WERI-Rb-1 (cell line): ENCODE measurements around the gene RABEP2.
"Not testable (repeated sequence)": the region's sequence is repeated elsewhere in the genome, so short reads cannot be mapped to it uniquely, and the experiment has no call there.

Experiments used
- DNase-seq: peaks from one replicate; pipeline ENCODE4 v3.0.0-alpha.2; 2020
- H3K27ac ChIP-seq: fragments of 250-450 bp; sonication (Bioruptor Pico); 2 replicates; pipeline ENCODE4 v1.5.1; 2020; ENCODE audit warnings: mild to moderate bottlenecking, moderate library complexity
- H3K27me3 ChIP-seq: fragments of 250-450 bp; sonication (Bioruptor Pico); 2 replicates; pipeline ENCODE4 v1.5.1; 2021; ENCODE audit warnings: mild to moderate bottlenecking, low read depth, moderate library complexity; ENCODE audit not compliant: insufficient read depth, severe bottlenecking
- H3K36me3 ChIP-seq: fragments of 250-450 bp; sonication (Bioruptor Pico); 2 replicates; pipeline ENCODE4 v1.5.1; 2020; ENCODE audit warnings: mild to moderate bottlenecking, moderate library complexity
- H3K4me3 ChIP-seq: 2 replicates; pipeline ENCODE4 v1.5.1; 2011; ENCODE audit warnings: low read depth, mild to moderate bottlenecking, control low read depth, low read length
- H3K9me3 ChIP-seq: fragments of 250-450 bp; sonication (Bioruptor Pico); 2 replicates; pipeline ENCODE4 v1.5.1; 2021; ENCODE audit warnings: mild to moderate bottlenecking, moderate library complexity; ENCODE audit not compliant: severe bottlenecking
- TF ChIP-seq, protein P1 (sequence below): IDR thresholded peaks from 2 replicates; pipeline ENCODE4 v1.5.1; 2011; ENCODE audit warnings: low read depth, mild to moderate bottlenecking, control low read depth, inconsistent platforms, low read length

Gene RABEP2

DNA sequence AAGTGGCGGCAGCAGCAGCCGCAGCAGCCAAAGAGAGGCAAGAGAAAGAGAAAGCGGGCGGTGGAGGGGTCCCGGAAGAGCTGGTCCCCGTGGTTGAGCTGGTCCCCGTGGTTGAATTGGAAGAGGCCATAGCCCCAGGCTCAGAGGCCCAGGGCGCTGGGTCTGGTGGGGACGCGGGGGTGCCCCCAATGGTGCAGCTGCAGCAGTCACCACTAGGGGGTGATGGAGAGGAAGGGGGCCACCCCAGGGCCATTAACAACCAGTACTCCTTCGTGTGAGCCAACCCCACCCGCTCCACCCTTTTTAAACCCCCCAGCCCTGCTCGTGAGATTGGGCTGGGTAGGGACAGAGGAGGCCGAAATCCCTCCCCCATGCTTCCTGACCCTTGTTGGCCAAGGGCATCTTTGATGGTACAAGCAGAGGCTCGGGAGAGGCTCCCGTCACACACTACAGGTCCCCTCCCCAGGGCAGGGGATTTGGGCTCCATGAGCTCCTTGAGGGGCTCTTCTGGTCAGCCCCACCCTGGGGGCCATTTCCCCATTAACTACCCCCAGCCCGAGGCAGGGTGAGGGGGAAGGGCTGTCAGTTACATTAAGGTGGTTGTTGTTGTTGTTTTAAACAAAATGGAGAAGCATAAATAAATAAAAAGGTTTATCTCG, 51.4 kb downstream of the RABEP2 start:
- H3K9me3 ChIP-seq = no peaks in the 10 kb centered on the region
- peaks cover 44% of the 10 kb centered on the region for H3K36me3 ChIP-seq
- peak; percentile 49 for DNase-seq

DNA sequence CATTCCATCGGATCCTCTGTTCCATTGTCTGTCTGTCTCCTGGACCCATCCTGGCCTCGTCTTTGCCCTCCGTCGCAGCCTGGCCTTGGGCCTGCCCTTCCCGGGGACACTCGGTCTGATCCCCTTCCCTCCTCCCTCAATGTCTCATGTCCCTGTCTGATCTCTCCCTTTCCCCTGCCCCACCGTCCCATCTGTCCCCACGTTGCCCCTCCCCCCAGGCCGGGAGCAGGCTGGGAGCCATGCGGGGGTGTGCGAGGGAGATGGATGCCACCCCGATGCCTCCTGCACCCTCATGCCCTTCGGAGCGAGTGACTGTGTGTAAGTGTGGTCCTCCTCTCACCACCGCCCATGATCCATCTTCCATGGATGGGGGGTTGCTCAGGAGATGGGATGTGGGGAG, 52.1 kb downstream of the RABEP2 start:
- H3K27me3 ChIP-seq = no peaks in the 10 kb centered on the region
- H3K4me3 ChIP-seq = peak overlapping the region; percentile 15; the same call in 1 of the 2 replicates
- TF ChIP-seq, protein P1, sequence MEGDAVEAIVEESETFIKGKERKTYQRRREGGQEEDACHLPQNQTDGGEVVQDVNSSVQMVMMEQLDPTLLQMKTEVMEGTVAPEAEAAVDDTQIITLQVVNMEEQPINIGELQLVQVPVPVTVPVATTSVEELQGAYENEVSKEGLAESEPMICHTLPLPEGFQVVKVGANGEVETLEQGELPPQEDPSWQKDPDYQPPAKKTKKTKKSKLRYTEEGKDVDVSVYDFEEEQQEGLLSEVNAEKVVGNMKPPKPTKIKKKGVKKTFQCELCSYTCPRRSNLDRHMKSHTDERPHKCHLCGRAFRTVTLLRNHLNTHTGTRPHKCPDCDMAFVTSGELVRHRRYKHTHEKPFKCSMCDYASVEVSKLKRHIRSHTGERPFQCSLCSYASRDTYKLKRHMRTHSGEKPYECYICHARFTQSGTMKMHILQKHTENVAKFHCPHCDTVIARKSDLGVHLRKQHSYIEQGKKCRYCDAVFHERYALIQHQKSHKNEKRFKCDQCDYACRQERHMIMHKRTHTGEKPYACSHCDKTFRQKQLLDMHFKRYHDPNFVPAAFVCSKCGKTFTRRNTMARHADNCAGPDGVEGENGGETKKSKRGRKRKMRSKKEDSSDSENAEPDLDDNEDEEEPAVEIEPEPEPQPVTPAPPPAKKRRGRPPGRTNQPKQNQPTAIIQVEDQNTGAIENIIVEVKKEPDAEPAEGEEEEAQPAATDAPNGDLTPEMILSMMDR = no peak
- DNase-seq = peak; percentile 93
- H3K27ac ChIP-seq = peak overlapping the region; percentile 95
- no peaks in the 10 kb centered on the region for H3K9me3 ChIP-seq
- peaks cover 51% of the 10 kb centered on the region for H3K36me3 ChIP-seq

More for the DNA sequence above, 51.4 kb downstream of the RABEP2 start:
- Histone ChIP-seq H3K27me3 (no peaks in the 10 kb centered on the region), H3K4me3 (no peak overlapping the region), H3K27ac (peak overlapping the region; percentile 95)
- TF ChIP-seq, protein P1 = peak; percentile 74

DNA sequence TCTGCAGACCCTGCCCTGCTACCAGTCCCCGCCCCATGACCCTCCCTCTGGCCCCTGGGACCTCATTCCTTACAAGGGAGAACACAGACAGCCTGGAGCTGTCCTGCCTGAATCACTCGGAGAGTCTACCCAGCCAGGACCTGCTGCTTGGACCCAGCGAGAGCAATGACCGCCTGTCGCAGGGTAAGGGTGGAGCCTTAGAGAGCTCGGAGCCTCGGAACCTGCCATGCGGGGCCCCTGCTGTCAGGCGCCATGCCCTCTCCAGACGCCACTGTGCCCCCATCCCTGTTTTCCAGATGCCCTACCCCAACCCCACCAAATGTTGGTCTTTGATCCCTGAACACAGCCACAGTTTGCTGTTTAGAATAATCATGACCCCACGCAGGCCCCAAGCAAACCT, 55.8 kb downstream of the RABEP2 start:
- Histone ChIP-seq H3K27ac (no peak overlapping the region), H3K36me3 (peaks cover 62% of the 10 kb centered on the region), H3K27me3 (no peaks in the 10 kb centered on the region)

DNA sequence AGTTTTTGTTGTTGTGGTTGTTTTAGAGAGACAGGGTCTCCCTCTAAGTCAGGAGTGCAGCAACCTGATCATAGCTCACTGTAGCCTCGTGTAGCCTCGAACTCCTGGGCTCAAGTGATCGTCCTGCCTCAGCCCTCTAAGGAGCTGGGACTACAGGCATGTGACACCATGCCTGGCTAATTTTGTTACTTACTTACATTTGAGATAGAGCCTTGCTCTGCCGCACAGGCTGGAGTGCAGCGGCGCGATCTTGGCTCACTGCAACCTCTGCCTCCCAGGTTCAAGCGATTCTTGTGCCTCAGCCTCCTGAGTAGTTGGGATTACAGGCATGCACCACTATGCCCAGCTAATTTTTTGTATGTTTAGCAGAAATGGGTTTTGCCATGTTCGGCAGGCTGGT, 57.4 kb downstream of the RABEP2 start:
- not testable (repeated sequence) for DNase-seq, H3K4me3 ChIP-seq, H3K9me3 ChIP-seq, H3K27ac ChIP-seq, H3K27me3 ChIP-seq
- H3K36me3 ChIP-seq = peaks cover 52% of the 10 kb centered on the region

More for the DNA sequence above, 55.8 kb downstream of the RABEP2 start:
- Histone ChIP-seq H3K4me3 (no peak overlapping the region), H3K9me3 (no peaks in the 10 kb centered on the region)
- TF ChIP-seq, protein P1 = no peak
- DNase-seq = no peak

DNA sequence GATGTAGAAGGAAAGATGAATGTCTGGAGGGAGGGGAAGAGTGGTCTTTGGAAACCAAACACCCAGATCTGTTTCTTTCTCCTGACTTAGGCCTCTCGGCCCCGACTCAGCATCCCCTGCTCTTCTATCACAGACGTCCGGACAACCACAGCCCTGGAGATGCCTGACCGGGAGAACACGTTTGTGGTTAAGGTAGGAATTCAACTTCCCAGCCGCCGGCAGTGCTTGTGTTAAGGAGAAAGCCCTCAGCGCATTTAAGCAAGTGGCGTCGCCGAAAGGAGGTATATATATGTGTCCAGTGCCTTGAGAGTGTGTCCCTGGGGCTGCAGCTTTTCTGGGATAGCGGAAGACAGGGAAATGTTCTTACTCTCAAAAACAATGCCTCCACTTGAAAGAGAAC, 57.8 kb downstream of the RABEP2 start:
- Histone ChIP-seq H3K36me3 (peaks cover 50% of the 10 kb centered on the region), H3K4me3 (no peak overlapping the region), H3K27me3 (no peaks in the 10 kb centered on the region), H3K27ac (no peak overlapping the region), H3K9me3 (no peaks in the 10 kb centered on the region)
- TF ChIP-seq, protein P1 = no peak
- DNase-seq = no peak

DNA sequence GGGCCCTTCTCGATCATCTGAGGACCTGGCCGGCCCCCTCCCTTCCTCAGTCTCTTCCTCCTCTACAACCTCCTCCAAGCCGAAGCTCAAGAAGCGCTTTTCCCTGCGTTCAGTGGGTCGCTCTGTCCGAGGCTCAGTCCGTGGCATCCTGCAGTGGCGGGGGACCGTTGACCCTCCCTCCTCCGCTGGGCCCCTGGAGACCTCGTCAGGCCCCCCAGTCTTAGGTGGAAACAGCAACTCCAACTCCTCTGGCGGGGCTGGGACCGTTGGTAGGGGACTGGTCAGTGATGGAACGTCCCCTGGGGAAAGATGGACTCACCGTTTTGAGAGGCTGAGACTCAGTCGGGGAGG, 58.6 kb downstream of the RABEP2 start:
- Histone ChIP-seq H3K36me3 (peaks cover 48% of the 10 kb centered on the region), H3K27ac (no peak overlapping the region), H3K27me3 (no peaks in the 10 kb centered on the region), H3K9me3 (no peaks in the 10 kb centered on the region), H3K4me3 (no peak overlapping the region)
- DNase-seq = no peak
- TF ChIP-seq, protein P1 = no peak
